ENCODE measurements around the gene ADAMTS3. TPM values are rescaled to one million over a fixed set of nuclear protein-coding genes. Genes with fewer than 3 reads are reported as not detected.

ADAMTS3 gene
- polyA plus RNA-seq, 1 donor from 2014 or later: 0.20 TPM

GRCh38 chr4:72394012-72394663 lies 174.9 kb downstream of the ADAMTS3 start:
- H3K9ac ChIP-seq (ENCODE audit: low read length): no peak overlapping the region
- no peaks in the 10 kb centered on the region for H3K36me3 ChIP-seq (ENCODE audit: insufficient read depth, low read length)
- no peaks in the 10 kb centered on the region for H3K9me2 ChIP-seq (ENCODE audit: insufficient read depth, low read length)
- H3K4me2 ChIP-seq (ENCODE audit: low read length): no peak overlapping the region
- TF ChIP-seq CTCF (IDR thresholded peaks at IDR 0.05; ENCODE audit: poor library complexity, severe bottlenecking) (no peak), SMC3 (conservative IDR thresholded peaks at IDR 0.05; ENCODE audit: poor library complexity) (no peak), EZH2 (IDR thresholded peaks at IDR 0.05; ENCODE audit: borderline replicate concordance, insufficient read depth, low read length, poor library complexity, severe bottlenecking) (no peak), TAF1 (IDR thresholded peaks at IDR 0.05; ENCODE audit: low read depth) (no peak), MXI1 (conservative IDR thresholded peaks at IDR 0.05; ENCODE audit: poor library complexity, severe bottlenecking) (no peak), POLR2AphosphoS5 (IDR thresholded peaks at IDR 0.05) (no peak), EP300 (conservative IDR thresholded peaks at IDR 0.05; ENCODE audit: poor library complexity, severe bottlenecking) (no peak)
- H3K9me3 ChIP-seq (ENCODE audit: low read length): no peaks in the 10 kb centered on the region
- no peak overlapping the region for H2AFZ ChIP-seq (ENCODE audit: low read depth, low read length)
- H4K20me1 ChIP-seq (ENCODE audit: insufficient read depth): no peaks in the 10 kb centered on the region
- H3K79me2 ChIP-seq (replicated peaks; ENCODE audit: insufficient read depth, low read length): no peaks in the 10 kb centered on the region
- H3F3A ChIP-seq (ENCODE audit: insufficient read depth, low read length, poor library complexity, severe bottlenecking): no peaks in the 10 kb centered on the region
- H3K4me3 ChIP-seq (ENCODE audit: low read length): no peak overlapping the region
- H3K27me3 ChIP-seq (ENCODE audit: insufficient read depth, low read depth, low read length): no peaks in the 10 kb centered on the region
- no peak overlapping the region for H3K27ac ChIP-seq (ENCODE audit: low read length)

- Histone ChIP-seq H3K9me2 (ENCODE audit: insufficient read depth, low read length) (no peaks in the 10 kb centered on the region), H3K79me2 (replicated peaks; ENCODE audit: insufficient read depth, low read length) (no peaks in the 10 kb centered on the region), H3K27ac (ENCODE audit: low read length) (no peak overlapping the region), H3K27me3 (ENCODE audit: insufficient read depth, low read depth, low read length) (no peaks in the 10 kb centered on the region), H3K36me3 (ENCODE audit: insufficient read depth, low read length) (no peaks in the 10 kb centered on the region), H3F3A (ENCODE audit: insufficient read depth, low read length, poor library complexity, severe bottlenecking) (no peaks in the 10 kb centered on the region), H3K4me2 (ENCODE audit: low read length) (no peak overlapping the region), H3K9ac (ENCODE audit: low read length) (no peak overlapping the region), H4K20me1 (ENCODE audit: insufficient read depth) (no peaks in the 10 kb centered on the region), H3K9me3 (ENCODE audit: low read length) (no peaks in the 10 kb centered on the region), H3K4me3 (ENCODE audit: low read length) (no peak overlapping the region), H2AFZ (ENCODE audit: low read depth, low read length) (no peak overlapping the region)
- TF ChIP-seq REST (IDR thresholded peaks at IDR 0.05; ENCODE audit: borderline replicate concordance): no peak
- no peak for TF ChIP-seq RAD21 (conservative IDR thresholded peaks at IDR 0.05)
- TF ChIP-seq SMC3 (conservative IDR thresholded peaks at IDR 0.05; ENCODE audit: poor library complexity): no peak
- TF ChIP-seq TAF1 (IDR thresholded peaks at IDR 0.05; ENCODE audit: low read depth): no peak
- TF ChIP-seq CTCF (IDR thresholded peaks at IDR 0.05; ENCODE audit: poor library complexity, severe bottlenecking): no peak
- TF ChIP-seq EZH2 (IDR thresholded peaks at IDR 0.05; ENCODE audit: borderline replicate concordance, insufficient read depth, low read length, poor library complexity, severe bottlenecking): no peak
- TF ChIP-seq POLR2AphosphoS5 (IDR thresholded peaks at IDR 0.05): no peak
- TF ChIP-seq MXI1 (conservative IDR thresholded peaks at IDR 0.05; ENCODE audit: poor library complexity, severe bottlenecking): no peak
- no peak for TF ChIP-seq EP300 (conservative IDR thresholded peaks at IDR 0.05; ENCODE audit: poor library complexity, severe bottlenecking)
Measured at GRCh38 chr4:72391281-72391680, 177.7 kb downstream of the ADAMTS3 start.
